Neural crest cell (in vitro differentiated cells): ENCODE measurements around the gene RPS6KA5. TPM values are rescaled to one million over a fixed set of nuclear protein-coding genes. Genes with fewer than 3 reads are reported as not detected.

Source experiments
- DNase-seq: peaks from one replicate; pipeline ENCODE4 v3.0.0; 2021; ENCODE audit warnings: low read depth, mixed read lengths, low spot score
- H3K27ac Mint-ChIP-seq: one replicate; pipeline ENCODE4 v1.8.0; 2021; ENCODE audit warnings: mild to moderate bottlenecking, mixed read lengths; ENCODE audit not compliant: unreplicated experiment
- H3K27me3 Mint-ChIP-seq: 2 replicates; pipeline ENCODE4 v1.8.0; 2021; ENCODE audit warnings: low read depth, mild to moderate bottlenecking, mixed read lengths
- H3K36me3 Mint-ChIP-seq: 2 replicates; pipeline ENCODE4 v1.8.0; 2021; ENCODE audit warnings: low read depth, mild to moderate bottlenecking, mixed read lengths
- H3K4me1 Mint-ChIP-seq: 2 replicates; pipeline ENCODE4 v1.8.0; 2021; ENCODE audit warnings: mixed read lengths
- H3K4me3 Mint-ChIP-seq: one replicate; pipeline ENCODE4 v1.8.0; 2021; ENCODE audit warnings: mild to moderate bottlenecking, mixed read lengths
- H3K9me3 Mint-ChIP-seq: 2 replicates; pipeline ENCODE4 v1.8.0; 2021; ENCODE audit warnings: mixed read lengths
- CTCF ChIP-seq: fragments of 200-600 bp; sonication (generic); conservative IDR thresholded peaks from 2 replicates; pipeline ENCODE4 v1.5.0; 2021; ENCODE audit warnings: antibody characterized with exemption, mild to moderate bottlenecking
- total RNA-seq: library from RNA; stranded (reverse); gene quantifications from 2 replicates; pipeline ENCODE4 v1.2.1, GENCODE V29; 2021

RPS6KA5 gene
- total RNA-seq, 1 donor from 2014 or later, result 2.2 TPM

DNA sequence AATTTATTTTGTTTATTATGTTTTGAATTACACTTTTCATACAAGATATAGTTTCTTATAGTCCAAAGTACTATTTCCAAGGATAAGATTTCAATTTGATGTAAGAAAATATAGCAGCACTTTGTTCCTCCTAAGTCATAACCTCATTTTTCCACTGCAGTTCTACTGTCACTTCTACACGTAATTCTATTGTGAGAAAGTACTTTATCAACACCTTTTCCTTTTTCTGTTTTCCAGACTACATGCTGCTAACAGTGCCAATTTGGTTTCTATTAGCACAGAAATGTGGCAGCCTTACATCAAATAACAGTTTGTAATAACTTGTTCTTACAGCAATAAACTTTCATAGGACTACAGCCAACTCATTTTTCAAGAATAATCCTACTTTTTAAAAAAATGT lies 45.0 kb downstream of the RPS6KA5 start:
- no peaks in the 10 kb centered on the region for H3K27me3 Mint-ChIP-seq
- no peak for DNase-seq
- no peaks in the 10 kb centered on the region for H3K4me1 Mint-ChIP-seq
- H3K4me3 Mint-ChIP-seq, result no peak overlapping the region
- TF ChIP-seq CTCF, result no peak
- no peaks in the 10 kb centered on the region for H3K36me3 Mint-ChIP-seq
- no peak overlapping the region for H3K27ac Mint-ChIP-seq
- no peaks in the 10 kb centered on the region for H3K9me3 Mint-ChIP-seq

GRCh38 chr14:91012045-91012444 lies 48.4 kb downstream of the RPS6KA5 start:
- no peaks in the 10 kb centered on the region for H3K36me3 Mint-ChIP-seq
- H3K27me3 Mint-ChIP-seq, result no peaks in the 10 kb centered on the region
- H3K4me1 Mint-ChIP-seq, result no peaks in the 10 kb centered on the region
- H3K27ac Mint-ChIP-seq, result no peak overlapping the region
- no peak for TF ChIP-seq CTCF
- no peaks in the 10 kb centered on the region for H3K9me3 Mint-ChIP-seq
- no peak for DNase-seq
- H3K4me3 Mint-ChIP-seq, result no peak overlapping the region

GRCh38 chr14:91010153-91010533 lies 50.3 kb downstream of the RPS6KA5 start:
- no peaks in the 10 kb centered on the region for H3K27me3 Mint-ChIP-seq
- no peak for TF ChIP-seq CTCF
- no peaks in the 10 kb centered on the region for H3K36me3 Mint-ChIP-seq
- H3K4me3 Mint-ChIP-seq, result no peak overlapping the region
- no peaks in the 10 kb centered on the region for H3K4me1 Mint-ChIP-seq
- no peak for DNase-seq
- H3K27ac Mint-ChIP-seq, result no peak overlapping the region
- no peaks in the 10 kb centered on the region for H3K9me3 Mint-ChIP-seq

DNA sequence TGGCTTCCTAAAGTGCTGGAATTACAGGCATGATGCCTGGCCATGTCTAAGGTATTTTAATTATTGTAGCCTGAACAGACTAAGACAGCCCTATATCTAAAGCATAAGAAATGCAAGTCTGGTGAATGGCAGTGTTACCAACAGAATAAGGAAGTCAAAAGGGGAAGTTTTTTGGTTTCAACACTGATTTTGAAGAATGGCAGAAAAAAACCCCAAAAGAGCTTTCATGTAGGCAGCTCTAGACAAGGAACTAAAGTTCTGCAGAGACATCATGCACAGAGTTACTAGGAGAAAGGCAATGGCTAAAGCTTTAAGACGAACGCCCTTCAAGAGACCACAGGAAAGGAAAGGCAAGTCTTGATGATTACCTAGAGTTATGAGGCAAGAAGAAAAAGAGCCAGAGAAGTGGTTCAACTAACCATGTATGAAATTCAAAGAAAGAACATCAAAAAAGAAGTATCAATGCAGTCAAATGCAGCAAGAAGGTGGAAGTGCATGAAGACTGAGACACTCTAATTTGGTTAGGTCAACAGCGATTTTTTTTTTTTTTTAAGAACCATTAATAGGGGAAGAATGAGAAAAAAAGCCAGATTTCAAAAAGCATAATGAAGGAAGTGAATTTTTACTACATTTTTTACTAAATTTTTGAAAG lies 50.8 kb downstream of the RPS6KA5 start:
- no peak overlapping the region for H3K27ac Mint-ChIP-seq
- no peak for TF ChIP-seq CTCF
- H3K4me1 Mint-ChIP-seq, result no peaks in the 10 kb centered on the region
- no peak for DNase-seq
- no peak overlapping the region for H3K4me3 Mint-ChIP-seq
- H3K27me3 Mint-ChIP-seq, result no peaks in the 10 kb centered on the region
- H3K9me3 Mint-ChIP-seq, result no peaks in the 10 kb centered on the region
- no peaks in the 10 kb centered on the region for H3K36me3 Mint-ChIP-seq

DNA sequence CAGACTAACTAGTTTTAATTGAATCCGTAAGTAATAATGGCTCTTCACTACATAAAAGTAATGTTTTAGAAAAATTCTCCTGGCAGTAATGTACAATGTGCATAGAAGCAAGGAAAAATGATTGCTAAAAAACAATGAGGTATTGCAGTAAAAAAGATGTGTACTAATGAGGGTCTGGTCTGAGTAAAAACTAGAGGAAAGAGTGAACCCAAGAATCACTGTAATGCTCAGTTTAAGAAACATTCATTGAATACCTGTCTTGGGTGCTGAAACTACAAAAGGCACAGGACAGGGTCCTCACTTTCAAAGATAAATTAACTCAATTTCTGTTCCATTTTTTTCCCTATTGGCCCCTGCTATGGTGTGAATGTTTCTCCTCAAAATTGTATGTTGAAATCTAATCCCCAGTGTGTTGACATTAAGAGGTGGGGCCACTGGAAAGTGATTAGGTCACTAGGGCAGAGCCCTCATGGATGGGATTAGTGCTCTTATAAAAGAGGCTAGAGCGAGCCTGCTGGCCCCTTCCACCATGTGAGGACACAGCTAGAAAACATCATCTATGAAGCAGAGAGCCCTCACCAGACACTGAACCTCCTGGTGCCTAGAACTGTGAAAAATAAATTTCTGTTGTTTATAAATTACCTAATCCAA lies 51.6 kb downstream of the RPS6KA5 start:
- Mint-ChIP-seq H3K27ac (no peak overlapping the region), H3K36me3 (no peaks in the 10 kb centered on the region), H3K4me3 (no peak overlapping the region)

More for the DNA sequence above, 51.6 kb downstream of the RPS6KA5 start:
- TF ChIP-seq CTCF, result no peak
- Mint-ChIP-seq H3K27me3 (no peaks in the 10 kb centered on the region), H3K9me3 (no peaks in the 10 kb centered on the region), H3K4me1 (no peaks in the 10 kb centered on the region)
- no peak for DNase-seq
